GM18499 (cell line): ENCODE measurements around the gene SNRPD2.
"Not testable (repeated sequence)": the region's sequence is repeated elsewhere in the genome, so short reads cannot be mapped to it uniquely, and the experiment has no call there.

ENCODE experiments used
- ATAC-seq: cut with Tn5 transposase; IDR thresholded peaks from one replicate; pipeline ENCODE4 v1.9.1; 2021; ENCODE audit warnings: moderate number of reproducible peaks; ENCODE audit not compliant: insufficient read depth, unreplicated experiment

SNRPD2 gene

DNA sequence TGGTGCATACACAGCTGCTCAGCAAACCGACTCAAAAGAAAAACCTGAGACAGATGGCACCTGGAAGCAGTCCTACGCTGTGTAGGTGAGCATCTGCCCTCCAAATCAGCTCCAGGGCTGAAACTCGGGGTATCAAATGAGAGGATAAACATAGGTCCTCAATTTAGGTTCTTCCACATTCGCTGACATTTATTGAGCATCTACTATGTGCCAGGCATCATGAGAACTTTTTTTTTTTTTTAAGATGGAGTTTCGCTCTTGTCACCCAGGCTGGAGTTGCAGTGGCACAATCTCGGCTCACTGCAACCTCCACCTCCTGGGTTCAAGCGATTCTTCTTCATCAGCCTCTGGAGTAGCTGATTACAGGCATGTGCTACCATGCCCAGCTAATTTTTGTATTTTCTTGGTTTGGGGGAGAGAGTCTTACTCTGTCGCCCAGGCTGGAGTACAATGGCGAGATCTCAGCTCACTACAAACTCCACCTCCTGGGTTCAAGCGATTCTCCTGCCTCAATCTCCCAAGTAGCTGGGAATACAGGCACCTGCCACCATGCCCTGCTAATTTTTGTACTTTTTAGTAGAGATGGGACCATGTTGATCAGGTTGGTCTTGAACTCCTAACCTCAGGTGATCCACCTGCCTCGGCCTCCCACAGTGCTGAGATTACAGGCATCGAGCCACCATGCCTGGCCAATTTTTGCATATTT is 14.1 kb upstream of the SNRPD2 start:
- ATAC-seq: no peak

DNA sequence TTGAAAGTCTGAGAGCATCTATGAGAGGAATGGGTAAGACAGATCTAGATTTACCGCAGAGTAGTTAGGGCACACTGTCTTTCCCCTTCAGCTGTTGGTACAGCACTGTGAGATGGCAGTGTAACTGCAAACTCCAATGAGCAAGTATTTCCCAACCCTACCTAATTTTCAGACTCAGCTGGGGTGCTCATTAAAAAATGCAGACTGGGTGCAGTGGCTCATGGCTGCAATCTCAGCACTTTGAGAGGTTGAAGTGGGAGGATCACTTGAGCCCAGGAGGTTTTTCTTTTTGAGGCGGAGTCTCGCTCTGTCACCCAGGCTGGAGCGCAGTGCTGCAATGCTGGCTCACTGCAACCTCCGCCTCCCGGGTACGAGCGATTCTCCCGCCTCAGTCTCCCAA is 13.4 kb upstream of the SNRPD2 start:
- ATAC-seq: no peak

DNA sequence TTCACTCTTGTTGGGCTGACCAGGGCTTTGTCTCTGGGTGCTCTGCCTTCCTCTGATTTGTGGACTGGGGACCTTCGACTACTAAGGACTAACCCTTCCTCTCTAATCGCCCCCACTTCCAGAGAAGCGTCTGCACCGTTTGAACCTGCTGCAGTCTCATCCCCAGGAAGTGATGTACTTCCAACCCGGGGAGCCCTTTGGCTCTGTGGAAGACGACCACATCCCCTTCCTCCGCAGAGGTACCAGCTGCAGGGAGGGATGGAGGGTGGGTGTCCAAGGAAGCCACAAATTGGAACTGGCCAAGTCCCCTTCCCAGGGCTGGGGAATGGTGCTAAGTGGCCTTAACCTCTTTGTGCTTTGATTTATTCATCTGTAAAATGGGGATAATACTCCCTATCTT is 9.9 kb upstream of the SNRPD2 start:
- ATAC-seq: no peak

GRCh38 chr19:45693106-45693788 is 1.5 kb upstream of the SNRPD2 start:
- no peak for ATAC-seq

- ATAC-seq: peak; percentile 68
Measured at GRCh38 chr19:45692187-45693105, 693 bp upstream of the SNRPD2 start, which contains the start of gene QPCTL. QPCTL (plus strand) TSS chr19:45692666; CDS start chr19:45692704, 38 bp downstream.

DNA sequence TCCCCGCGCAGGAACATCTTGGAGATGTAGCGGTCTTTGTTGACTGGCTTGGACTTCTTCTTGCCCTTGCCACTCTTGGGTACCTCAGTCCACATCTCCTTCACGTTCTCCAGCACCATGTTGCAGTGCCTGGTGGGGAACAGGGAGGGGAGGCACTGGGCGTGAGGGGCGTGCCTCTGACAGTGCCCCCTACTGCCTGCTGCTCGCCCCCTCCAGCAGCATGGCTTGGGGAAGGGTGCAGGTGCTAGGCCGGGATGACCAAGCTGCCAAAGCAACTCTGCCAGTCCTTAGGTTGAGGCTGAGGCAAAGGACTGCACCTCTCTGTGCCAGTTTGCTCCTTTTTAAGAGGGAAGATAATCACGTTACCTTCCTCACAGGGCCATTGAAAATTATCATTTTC is 4.2 kb downstream of the SNRPD2 start:
- no peak for ATAC-seq

- ATAC-seq: not testable (repeated sequence)
Measured at GRCh38 chr19:45685045-45685444, 6.7 kb downstream of the SNRPD2 start.

DNA sequence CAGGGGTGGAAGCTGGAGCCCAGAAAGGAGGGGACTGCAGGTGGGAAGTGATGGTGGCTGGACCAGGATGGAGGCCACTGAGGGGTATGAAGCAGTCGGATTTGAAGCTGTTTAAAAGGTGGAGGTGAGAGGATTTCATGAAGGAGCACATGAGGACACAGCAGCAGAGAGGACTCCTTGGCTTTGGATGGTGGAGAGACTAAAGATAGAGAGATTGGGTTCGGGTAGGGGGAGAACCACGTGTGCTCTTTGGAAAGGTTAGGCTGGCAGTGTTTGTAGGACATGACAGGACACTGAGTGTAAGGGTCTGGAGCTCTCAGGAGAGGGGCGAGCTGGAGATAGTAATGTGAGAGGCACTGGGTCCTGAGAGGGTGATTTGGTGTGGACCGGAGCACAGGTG is 8.8 kb downstream of the SNRPD2 start:
- ATAC-seq: no peak

DNA sequence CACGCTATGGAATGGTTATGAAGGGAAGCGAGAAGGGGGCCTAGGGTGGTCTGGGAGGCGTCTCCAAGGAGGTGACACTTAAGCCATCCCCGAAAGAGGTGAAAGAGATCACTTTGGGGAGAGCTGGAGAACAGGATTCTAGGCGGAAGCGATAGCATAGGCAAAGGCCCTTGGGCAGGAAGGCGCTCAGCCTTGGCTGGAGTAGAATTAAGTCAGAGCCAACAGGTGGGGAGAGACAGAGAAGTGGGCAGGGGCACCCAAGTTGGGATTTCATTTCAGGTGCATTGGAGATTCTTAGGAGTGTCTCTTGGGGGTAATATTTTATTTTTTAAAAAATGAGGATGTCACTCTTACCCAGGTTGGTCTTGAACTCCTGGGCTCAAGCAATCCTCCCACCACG is 9.6 kb downstream of the SNRPD2 start:
- ATAC-seq: no peak

DNA sequence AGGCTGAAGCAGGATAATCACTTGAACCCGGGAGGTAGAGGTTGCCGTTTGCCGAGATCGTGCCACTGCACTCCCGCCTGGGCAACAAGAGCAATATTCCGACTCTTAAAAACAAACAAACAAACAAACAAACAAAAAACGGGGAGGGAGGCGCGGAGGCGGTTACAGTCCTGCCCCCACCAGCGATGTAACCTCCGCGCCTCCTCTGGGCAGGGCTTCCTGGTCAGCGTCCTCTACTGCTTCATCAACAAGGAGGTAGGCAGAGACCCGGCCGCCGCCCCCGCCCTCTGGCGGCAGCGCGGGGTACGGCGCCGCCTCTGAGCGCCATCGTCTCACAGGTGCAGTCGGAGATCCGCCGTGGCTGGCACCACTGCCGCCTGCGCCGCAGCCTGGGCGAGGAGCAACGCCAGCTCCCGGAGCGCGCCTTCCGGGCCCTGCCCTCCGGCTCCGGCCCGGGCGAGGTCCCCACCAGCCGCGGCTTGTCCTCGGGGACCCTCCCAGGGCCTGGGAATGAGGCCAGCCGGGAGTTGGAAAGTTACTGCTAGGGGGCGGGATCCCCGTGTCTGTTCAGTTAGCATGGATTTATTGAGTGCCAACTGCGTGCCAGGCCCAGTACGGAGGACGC is 10.2 kb downstream of the SNRPD2 start:
- ATAC-seq: no peak

DNA sequence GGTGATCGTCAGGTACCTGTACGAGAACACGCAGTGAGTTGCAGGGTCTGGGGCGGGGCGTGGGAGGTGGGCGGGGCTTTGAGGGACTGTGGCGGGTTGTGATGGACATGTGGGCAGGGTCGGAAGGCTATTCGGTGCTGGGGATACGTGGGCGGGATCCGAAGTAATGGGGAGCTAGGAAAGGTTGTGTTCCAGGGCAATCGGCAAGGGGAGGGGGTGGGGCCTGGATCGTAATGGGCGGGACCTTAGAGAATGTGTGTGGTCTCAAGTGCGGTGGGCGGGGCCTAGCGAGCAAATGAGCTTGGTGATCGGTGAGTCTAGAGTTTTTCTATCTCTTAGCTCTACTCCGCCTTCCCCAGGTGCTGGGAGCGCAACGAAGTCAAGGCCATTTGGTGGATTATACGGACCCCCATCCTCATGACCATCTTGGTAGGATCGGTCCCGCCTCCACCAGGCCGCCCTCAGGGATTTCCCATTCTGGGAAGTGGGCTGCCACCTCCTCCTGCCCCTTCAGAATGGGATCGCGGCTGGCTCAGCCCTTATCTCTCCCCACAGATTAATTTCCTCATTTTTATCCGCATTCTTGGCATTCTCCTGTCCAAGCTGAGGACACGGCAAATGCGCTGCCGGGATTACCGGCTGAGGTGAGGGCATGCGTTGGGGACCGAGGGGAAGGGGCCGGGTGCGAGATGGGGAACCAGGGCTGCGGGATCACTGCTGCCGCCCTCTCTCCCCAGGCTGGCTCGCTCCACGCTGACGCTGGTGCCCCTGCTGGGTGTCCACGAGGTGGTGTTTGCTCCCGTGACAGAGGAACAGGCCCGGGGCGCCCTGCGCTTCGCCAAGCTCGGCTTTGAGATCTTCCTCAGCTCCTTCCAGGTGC is 14.2 kb downstream of the SNRPD2 start:
- no peak for ATAC-seq

- no peak for ATAC-seq
Measured at GRCh38 chr19:45676851-45677263, 14.9 kb downstream of the SNRPD2 start.

DNA sequence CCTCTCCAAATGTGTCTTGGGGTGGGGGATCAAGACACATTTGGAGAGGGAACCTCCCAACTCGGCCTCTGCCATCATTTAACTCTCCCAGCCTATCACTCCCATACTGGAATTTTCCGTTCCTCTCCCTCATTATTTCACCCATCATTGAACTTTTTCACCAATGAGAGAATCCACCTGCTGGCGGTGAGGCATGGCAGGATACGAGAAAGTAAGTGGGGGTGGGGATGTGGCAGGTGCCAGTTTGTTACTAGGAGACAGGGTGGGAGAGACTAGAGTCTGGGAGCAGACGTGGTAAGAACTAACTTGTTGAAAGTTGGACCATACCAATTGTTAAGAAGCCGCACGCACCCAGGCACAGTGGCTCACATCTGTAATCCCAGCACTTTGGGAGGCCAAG is 16.8 kb downstream of the SNRPD2 start:
- no peak for ATAC-seq

DNA sequence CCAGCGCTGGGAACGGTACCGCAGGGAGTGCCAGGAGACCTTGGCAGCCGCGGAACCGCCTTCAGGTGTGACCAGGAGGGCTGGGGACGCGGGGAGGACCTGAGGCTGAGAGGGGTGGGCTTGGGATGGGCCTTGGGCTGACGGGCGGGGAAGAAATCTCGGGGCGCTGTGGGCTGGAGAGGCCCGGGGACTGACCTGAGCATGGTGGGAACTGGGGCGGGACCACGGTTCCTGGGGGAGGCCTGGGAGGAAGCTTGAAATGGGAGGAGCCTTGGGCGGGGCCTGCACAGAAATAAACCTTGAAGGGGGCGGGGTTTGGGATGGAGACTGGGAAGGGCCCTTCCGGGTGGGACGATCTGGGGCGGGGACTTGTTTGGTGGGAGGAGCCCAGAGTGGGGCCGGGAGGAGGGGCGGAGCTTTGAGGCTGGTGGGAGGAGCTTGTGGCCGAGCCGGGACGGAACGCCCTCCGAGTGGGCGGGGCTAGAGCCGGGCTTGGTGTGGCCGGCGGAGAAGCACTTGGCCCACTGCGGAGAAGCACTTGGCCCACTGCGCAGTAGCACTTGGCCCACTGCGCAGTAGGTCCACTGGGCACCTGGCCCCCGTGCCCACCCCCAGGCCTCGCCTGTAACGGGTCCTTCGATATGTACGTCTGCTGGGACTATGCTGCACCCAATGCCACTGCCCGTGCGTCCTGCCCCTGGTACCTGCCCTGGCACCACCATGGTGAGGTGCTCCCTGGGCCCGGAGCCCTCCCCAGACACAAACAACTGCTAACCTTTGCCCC is 20.9 kb downstream of the SNRPD2 start:
- ATAC-seq: no peak

- ATAC-seq: no peak
Measured at GRCh38 chr19:45668342-45668871, 23.3 kb downstream of the SNRPD2 start.

DNA sequence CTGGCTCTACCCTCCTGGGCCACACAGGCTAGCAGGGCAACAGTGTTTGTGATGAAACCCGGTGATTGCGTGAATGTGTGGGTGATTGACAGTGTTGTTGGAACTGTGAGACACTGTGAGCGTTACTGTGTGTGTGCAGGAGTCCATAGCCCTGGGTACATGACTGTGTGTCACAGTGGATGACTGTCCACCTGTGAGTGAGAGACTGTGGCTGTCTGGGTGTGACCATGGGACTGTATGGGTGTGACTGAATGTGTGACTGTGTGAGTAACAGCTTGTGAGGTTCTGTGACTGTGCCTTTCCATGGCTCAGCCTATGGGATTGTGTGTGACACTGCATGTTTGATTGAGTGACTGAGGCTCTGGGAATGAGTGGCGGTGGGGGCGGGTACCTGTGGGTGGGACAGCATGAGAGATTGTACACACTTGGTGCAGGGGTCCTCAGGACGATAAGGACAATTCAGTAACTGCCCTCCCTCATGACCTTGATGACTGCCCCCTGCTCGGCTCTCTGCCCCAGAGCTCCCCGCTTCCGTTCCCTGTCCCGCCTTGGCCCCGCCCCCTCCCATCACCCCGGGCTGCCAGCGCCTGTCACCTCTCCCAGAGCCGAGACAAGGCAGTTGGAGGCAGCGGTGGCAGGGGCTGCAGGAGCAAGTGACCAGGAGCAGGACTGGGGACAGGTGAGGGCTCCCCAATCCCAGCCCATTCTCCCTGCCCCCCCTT is 24.0 kb downstream of the SNRPD2 start, which contains the start of gene GIPR:
TSS of gene GIPR (plus strand) at position 602 of the 722 bp plus-strand sequence. CDS start 1,300 bp downstream, outside the sequence.
- no peak for ATAC-seq

GRCh38 chr19:45664575-45664974 is 27.2 kb downstream of the SNRPD2 start:
- no peak for ATAC-seq

- no peak for ATAC-seq
Measured at GRCh38 chr19:45663800-45664199, 28.0 kb downstream of the SNRPD2 start.
